H1 (cell line): Measurements from ENCODE around the gene SRRM2.

Source experiments
- CBX8 ChIP-seq: fragments of 300-800, 300-1000 bp; sonication (generic); IDR thresholded peaks from 2 replicates; pipeline ENCODE4 v1.7.1; 2016; ENCODE audit warnings: low read depth, low read length, borderline replicate concordance
- CHD1 ChIP-seq: IDR thresholded peaks from 2 replicates; pipeline ENCODE4 v1.6.1; 2012; ENCODE audit warnings: low read depth, low read length, improper control_type of control experiment
- EZH2 ChIP-seq: fragments of 200-600 bp; sonication (generic); IDR thresholded peaks from 2 replicates; pipeline ENCODE4 v1.7.1; 2012; ENCODE audit warnings: low read depth, mild to moderate bottlenecking, moderate library complexity, low read length, inconsistent platforms; ENCODE audit not compliant: severe bottlenecking
- MAFK ChIP-seq: IDR thresholded peaks from 2 replicates; pipeline ENCODE4 v1.6.1; 2012; ENCODE audit warnings: low read depth, mild to moderate bottlenecking, improper control_type of control experiment, low read length
- POLR2A ChIP-seq, 2 experiments: IDR thresholded peaks; 1 replicate in 1 of 2; 2 replicates in 1 of 2; pipeline ENCODE4 v1.6.1; 2011; ENCODE audit warnings: low read depth in 2 of 2, low read length in 2 of 2, mild to moderate bottlenecking in 2 of 2; ENCODE audit errors: control extremely low read depth in 1 of 2
- SIN3A ChIP-seq, 2 experiments: IDR thresholded peaks in 1 of 2; conservative IDR thresholded peaks in 1 of 2; 2 replicates each; pipeline ENCODE4 v1.6.1; 2011 to 2012; ENCODE audit warnings: low read length in 2 of 2, improper control_type of control experiment in 1 of 2, low read depth in 1 of 2, mild to moderate bottlenecking in 1 of 2
- TBP ChIP-seq: IDR thresholded peaks from 2 replicates; pipeline ENCODE4 v1.6.1; 2011; ENCODE audit warnings: low read depth, low read length, improper control_type of control experiment
- YY1 ChIP-seq: IDR thresholded peaks from 2 replicates; pipeline ENCODE4 v1.6.1; 2011; ENCODE audit warnings: low read depth, mild to moderate bottlenecking, low read length
- ZNF274 ChIP-seq: IDR thresholded peaks from 2 replicates; pipeline ENCODE4 v1.7.0; 2012; ENCODE audit warnings: low read length, borderline replicate concordance; ENCODE audit errors: extremely low read depth
- TF ChIP-seq, protein P1 (sequence below), 3 experiments: IDR thresholded peaks; 1 replicate in 2 of 3; 2 replicates in 1 of 3; pipeline versions ENCODE4 v1.5.1 to v1.6.1; 2011; ENCODE audit warnings: low read length in 3 of 3, mild to moderate bottlenecking in 3 of 3, inconsistent platforms in 2 of 3, low read depth in 1 of 3, moderate library complexity in 1 of 3; ENCODE audit not compliant: insufficient read depth in 1 of 3; ENCODE audit errors: control extremely low read depth in 1 of 3
- TF ChIP-seq, protein P2 (sequence below): IDR thresholded peaks from 2 replicates; pipeline ENCODE4 v1.6.1; 2012; ENCODE audit warnings: inconsistent platforms

DNA sequence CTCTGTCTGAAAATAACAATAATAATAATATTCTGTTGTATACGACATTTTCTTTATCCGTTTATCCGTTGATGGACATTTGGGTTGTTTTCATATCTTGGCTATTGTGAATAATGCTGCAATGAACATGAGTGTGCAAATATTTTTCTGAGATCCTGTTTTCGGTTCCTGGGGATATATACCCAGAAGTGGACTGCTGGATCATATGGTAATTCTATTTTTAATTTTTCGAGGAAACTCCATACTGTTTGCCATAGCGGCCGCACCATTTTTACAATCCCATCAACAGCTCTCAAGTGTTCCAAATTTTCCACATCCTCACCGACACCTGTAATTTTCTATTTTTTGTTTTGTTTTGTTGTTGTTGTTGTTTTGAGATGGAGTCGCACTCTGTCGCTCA is 40.5 kb downstream of the SRRM2 start:
- TF ChIP-seq, protein P1, sequence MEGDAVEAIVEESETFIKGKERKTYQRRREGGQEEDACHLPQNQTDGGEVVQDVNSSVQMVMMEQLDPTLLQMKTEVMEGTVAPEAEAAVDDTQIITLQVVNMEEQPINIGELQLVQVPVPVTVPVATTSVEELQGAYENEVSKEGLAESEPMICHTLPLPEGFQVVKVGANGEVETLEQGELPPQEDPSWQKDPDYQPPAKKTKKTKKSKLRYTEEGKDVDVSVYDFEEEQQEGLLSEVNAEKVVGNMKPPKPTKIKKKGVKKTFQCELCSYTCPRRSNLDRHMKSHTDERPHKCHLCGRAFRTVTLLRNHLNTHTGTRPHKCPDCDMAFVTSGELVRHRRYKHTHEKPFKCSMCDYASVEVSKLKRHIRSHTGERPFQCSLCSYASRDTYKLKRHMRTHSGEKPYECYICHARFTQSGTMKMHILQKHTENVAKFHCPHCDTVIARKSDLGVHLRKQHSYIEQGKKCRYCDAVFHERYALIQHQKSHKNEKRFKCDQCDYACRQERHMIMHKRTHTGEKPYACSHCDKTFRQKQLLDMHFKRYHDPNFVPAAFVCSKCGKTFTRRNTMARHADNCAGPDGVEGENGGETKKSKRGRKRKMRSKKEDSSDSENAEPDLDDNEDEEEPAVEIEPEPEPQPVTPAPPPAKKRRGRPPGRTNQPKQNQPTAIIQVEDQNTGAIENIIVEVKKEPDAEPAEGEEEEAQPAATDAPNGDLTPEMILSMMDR (IDR thresholded peaks at IDR 0.05; ENCODE audit: control extremely low read depth in 1 of 3, insufficient read depth in 1 of 3, low read depth in 1 of 3, low read length in 3 of 3): no peak
- no peak for TF ChIP-seq CBX8
- TF ChIP-seq MAFK: no peak
- TF ChIP-seq, protein P2, sequence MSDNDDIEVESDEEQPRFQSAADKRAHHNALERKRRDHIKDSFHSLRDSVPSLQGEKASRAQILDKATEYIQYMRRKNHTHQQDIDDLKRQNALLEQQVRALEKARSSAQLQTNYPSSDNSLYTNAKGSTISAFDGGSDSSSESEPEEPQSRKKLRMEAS: no peak
- TF ChIP-seq CHD1: no peak
- TF ChIP-seq YY1: no peak
- no peak for TF ChIP-seq EZH2
- TF ChIP-seq SIN3A (conservative IDR thresholded peaks at IDR 0.05 in 1 of 2, IDR thresholded peaks at IDR 0.05 in 1 of 2; ENCODE audit: low read depth in 1 of 2, low read length in 2 of 2): no peak
- no peak for TF ChIP-seq ZNF274
- TF ChIP-seq POLR2A (IDR thresholded peaks at IDR 0.05; ENCODE audit: control extremely low read depth in 1 of 2, low read depth in 2 of 2, low read length in 2 of 2): no peak
- TF ChIP-seq TBP: no peak
